ENCODE data around the gene OR9A2. TPM values are rescaled to one million over a fixed set of nuclear protein-coding genes. Genes with fewer than 3 reads are reported as not detected.

Gene OR9A2
- total RNA-seq, 1 experiment from 2014 or later, result not detected

GRCh38 chr7:143040209-143040715 is 13.3 kb upstream of the OR9A2 start:
- ChIA-PET POLR2A (no interaction called here), CTCF (no interaction called here), RAD21 (ENCODE audit: low non-redundant PET in 1 of 2, low total read pairs in 2 of 2, uncharacterized antibody in 2 of 2, unreplicated experiment in 2 of 2) (no interaction called here)
- Histone ChIP-seq H3K4me1 (ENCODE audit: control insufficient read depth in 1 of 2, insufficient read depth in 2 of 2, low read length in 2 of 2) (no peaks in the 10 kb centered on the region), H2AFZ (ENCODE audit: low read depth, low read length, poor library complexity, severe bottlenecking) (no peak overlapping the region), H3K27me3 (ENCODE audit: insufficient read depth, low read length) (peaks cover 6% of the 10 kb centered on the region; the same call in 1 of the 2 replicates), H3K4me3 (replicated peaks in 1 of 2; ENCODE audit: low read depth in 1 of 2, low read length in 2 of 2) (no peak overlapping the region), H3K9ac (ENCODE audit: low read length) (no peak overlapping the region), H4K20me1 (ENCODE audit: insufficient read depth) (no peaks in the 10 kb centered on the region), H3K79me2 (ENCODE audit: insufficient read depth, low read length) (no peaks in the 10 kb centered on the region), H3K36me3 (ENCODE audit: control insufficient read depth in 1 of 2, insufficient read depth in 2 of 2, low read length in 2 of 2) (no peaks in the 10 kb centered on the region), H3K9me2 (ENCODE audit: insufficient read depth) (no peaks in the 10 kb centered on the region), H3K9me3 (ENCODE audit: control insufficient read depth in 1 of 2, insufficient read depth in 1 of 2, low read depth in 1 of 2, low read length in 2 of 2) (no peaks in the 10 kb centered on the region), H3K27ac (ENCODE audit: low read depth, low read length) (no peak overlapping the region), H3K4me2 (ENCODE audit: low read length) (no peak overlapping the region)
- no peak for ATAC-seq
- DNase-seq (ENCODE audit: low read depth, low spot score), result no peak
- intact Hi-C loops (cut with micrococcal nuclease), result no loop called here
- TF ChIP-seq EGR1 (IDR thresholded peaks at IDR 0.05; ENCODE audit: low read depth), result no peak
- no peak for TF ChIP-seq CBX3 (IDR thresholded peaks at IDR 0.05; ENCODE audit: low read depth)
- TF ChIP-seq EZH2 (IDR thresholded peaks at IDR 0.05), result no peak
- no peak for TF ChIP-seq YY1 (IDR thresholded peaks at IDR 0.05; ENCODE audit: extremely low read depth, insufficient replicate concordance, low read depth, low read length)
- TF ChIP-seq EZH2phosphoT487 (IDR thresholded peaks at IDR 0.05; ENCODE audit: borderline replicate concordance), result no peak
- no peak for TF ChIP-seq SRF (IDR thresholded peaks at IDR 0.05; ENCODE audit: low read depth)
- TF ChIP-seq TCF7L2 (IDR thresholded peaks at IDR 0.05; ENCODE audit: borderline replicate concordance, extremely low read depth, insufficient read depth, insufficient read length), result no peak
- no TSS peak for BruUV-seq (replicated peaks)

- ATAC-seq (no peak), DNase-seq (ENCODE audit: low read depth, low spot score) (no peak)
- H3K9me2 ChIP-seq (ENCODE audit: insufficient read depth), result no peaks in the 10 kb centered on the region
- ChIA-PET CTCF (no interaction called here), POLR2A (no interaction called here), RAD21 (ENCODE audit: low non-redundant PET in 1 of 2, low total read pairs in 2 of 2, uncharacterized antibody in 2 of 2, unreplicated experiment in 2 of 2) (no interaction called here)
- H3K9ac ChIP-seq (ENCODE audit: low read length), result no peak overlapping the region
- no peak overlapping the region for H3K4me3 ChIP-seq (replicated peaks in 1 of 2; ENCODE audit: low read depth in 1 of 2, low read length in 2 of 2)
- H3K4me1 ChIP-seq (ENCODE audit: control insufficient read depth in 1 of 2, insufficient read depth in 2 of 2, low read length in 2 of 2), result no peaks in the 10 kb centered on the region
- intact Hi-C loops (cut with micrococcal nuclease), result no loop called here
- H3K9me3 ChIP-seq (ENCODE audit: control insufficient read depth in 1 of 2, insufficient read depth in 1 of 2, low read depth in 1 of 2, low read length in 2 of 2), result no peaks in the 10 kb centered on the region
- no peaks in the 10 kb centered on the region for H4K20me1 ChIP-seq (ENCODE audit: insufficient read depth)
- peaks cover 6% of the 10 kb centered on the region; the same call in 1 of the 2 replicates for H3K27me3 ChIP-seq (ENCODE audit: insufficient read depth, low read length)
- TF ChIP-seq TCF7L2 (IDR thresholded peaks at IDR 0.05; ENCODE audit: borderline replicate concordance, extremely low read depth, insufficient read depth, insufficient read length), result no peak
- no peak for TF ChIP-seq YY1 (IDR thresholded peaks at IDR 0.05; ENCODE audit: extremely low read depth, insufficient replicate concordance, low read depth, low read length)
- no peak for TF ChIP-seq SP1 (IDR thresholded peaks at IDR 0.05; ENCODE audit: low read depth)
- TF ChIP-seq SIN3A (IDR thresholded peaks at IDR 0.05; ENCODE audit: low read depth), result no peak
- TF ChIP-seq CTCF (IDR thresholded peaks at IDR 0.05 in 2 of 3, conservative IDR thresholded peaks at IDR 0.05 in 1 of 3; ENCODE audit: borderline replicate concordance in 1 of 3, insufficient read depth in 1 of 3, low read depth in 2 of 3, low read length in 2 of 3), result no peak
- TF ChIP-seq ZNF274 (IDR thresholded peaks at IDR 0.05; ENCODE audit: low read depth, low read length), result no peak
- no peak for TF ChIP-seq REST (IDR thresholded peaks at IDR 0.05; ENCODE audit: low read depth)
- TF ChIP-seq SRF (IDR thresholded peaks at IDR 0.05; ENCODE audit: low read depth), result no peak
- TF ChIP-seq FOSL1 (IDR thresholded peaks at IDR 0.05; ENCODE audit: low read depth), result no peak
- TF ChIP-seq JUND (IDR thresholded peaks at IDR 0.05), result no peak
- TF ChIP-seq MAX (IDR thresholded peaks at IDR 0.05), result no peak
- no peak overlapping the region for H2AFZ ChIP-seq (ENCODE audit: low read depth, low read length, poor library complexity, severe bottlenecking)
- H3K4me2 ChIP-seq (ENCODE audit: low read length), result no peak overlapping the region
- H3K79me2 ChIP-seq (ENCODE audit: insufficient read depth, low read length), result no peaks in the 10 kb centered on the region
- no peak overlapping the region for H3K27ac ChIP-seq (ENCODE audit: low read depth, low read length)
- BruUV-seq (replicated peaks), result no TSS peak
- H3K36me3 ChIP-seq (ENCODE audit: control insufficient read depth in 1 of 2, insufficient read depth in 2 of 2, low read length in 2 of 2), result no peaks in the 10 kb centered on the region
These were observed 11.7 kb upstream of the OR9A2 start for GRCh38 chr7:143038635-143039034.
